GM21723 (cell line): ENCODE measurements around the gene PACS2.
"Not testable (repeated sequence)": the region's sequence is repeated elsewhere in the genome, so short reads cannot be mapped to it uniquely, and the experiment has no call there.

Experiments
- ATAC-seq: cut with Tn5 transposase; IDR thresholded peaks from one replicate; pipeline ENCODE4 v1.9.1; 2021; ENCODE audit warnings: mild to moderate bottlenecking, moderate library complexity; ENCODE audit not compliant: unreplicated experiment

The PACS2 gene

DNA sequence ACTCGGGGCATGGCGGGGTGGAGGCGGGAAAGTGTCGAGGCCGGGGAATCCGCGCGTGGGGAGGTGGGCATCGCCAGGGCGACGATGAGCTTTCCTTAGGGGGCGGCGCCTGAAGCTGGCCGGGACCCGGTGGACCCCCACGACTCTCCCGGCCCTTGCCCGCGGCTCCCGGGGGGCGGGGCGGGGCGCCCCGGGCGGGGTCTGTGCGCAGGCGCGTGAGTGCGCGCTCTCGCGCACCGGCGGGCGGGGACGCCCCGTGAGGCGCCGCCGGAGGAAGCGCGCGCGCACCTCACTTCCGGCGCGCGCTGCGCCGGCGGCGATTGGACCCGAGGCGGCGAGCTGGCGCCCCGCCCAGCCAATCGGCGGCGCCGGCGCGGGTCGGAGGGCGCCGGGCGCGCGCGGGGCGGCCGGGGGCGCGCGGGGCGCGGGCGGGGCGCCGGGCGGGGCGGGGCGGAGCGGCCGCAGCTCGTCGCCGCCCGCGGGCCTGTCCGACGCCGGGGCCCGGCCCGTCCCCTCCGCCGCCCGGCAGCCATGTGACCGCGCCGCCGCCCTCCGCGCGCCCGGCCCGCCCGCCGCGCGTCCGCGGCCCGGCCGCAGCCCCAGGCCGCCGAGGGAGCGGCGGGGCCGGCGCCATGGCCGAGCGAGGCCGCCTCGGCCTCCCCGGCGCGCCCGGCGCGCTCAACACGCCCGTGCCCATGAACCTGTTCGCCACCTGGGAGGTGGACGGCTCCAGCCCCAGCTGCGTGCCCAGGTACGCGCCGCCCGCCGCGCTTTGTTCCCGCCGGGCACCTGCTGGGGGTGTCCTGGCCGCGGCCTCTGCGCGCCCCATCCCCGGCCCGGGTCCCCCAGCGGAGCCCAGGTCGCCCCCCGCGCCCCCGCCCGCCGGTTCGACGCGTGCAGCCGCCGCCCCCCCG lies at the start of gene PACS2:
Gene PACS2, plus strand, starts transcription at position 462 of the 914 bp plus-strand sequence. Its CDS starts 171 bp downstream, at position 633.
- ATAC-seq, result peak; percentile 54

DNA sequence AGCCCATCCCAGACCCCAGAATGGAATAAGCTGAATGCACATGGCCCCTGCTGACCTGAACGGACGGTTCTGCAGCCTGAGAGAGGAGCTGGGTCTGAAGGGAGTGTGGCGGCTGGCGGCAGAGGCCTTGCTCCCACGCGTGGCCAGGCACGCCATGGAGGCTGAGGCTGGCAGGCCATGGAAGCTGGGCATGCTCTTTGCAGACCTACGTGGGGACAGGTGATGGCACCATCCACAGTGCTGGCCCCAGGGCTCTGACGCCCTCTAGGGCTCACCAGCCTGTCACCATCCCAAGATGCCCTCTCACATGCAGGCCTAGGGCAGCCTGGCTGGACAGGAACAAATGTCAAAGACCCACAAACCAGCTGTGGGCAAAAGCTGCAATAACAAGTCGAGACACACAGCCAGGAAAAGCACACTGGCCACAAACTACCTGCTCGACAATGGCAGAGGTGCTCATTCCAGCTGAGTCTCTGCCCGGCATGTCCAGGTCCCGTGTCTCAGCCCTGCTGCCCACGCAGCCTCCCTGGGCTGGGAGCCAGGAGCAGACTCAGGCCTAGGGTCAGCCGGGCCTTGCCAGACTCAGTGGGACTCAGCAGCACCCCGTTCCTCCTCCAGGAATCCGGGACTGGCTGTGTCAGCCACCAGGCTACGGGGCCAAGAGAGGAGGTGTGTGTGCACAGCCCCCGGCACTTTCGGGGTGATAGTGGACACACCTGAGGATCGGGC lies 46.6 kb upstream of the PACS2 start:
- ATAC-seq, result no peak

DNA sequence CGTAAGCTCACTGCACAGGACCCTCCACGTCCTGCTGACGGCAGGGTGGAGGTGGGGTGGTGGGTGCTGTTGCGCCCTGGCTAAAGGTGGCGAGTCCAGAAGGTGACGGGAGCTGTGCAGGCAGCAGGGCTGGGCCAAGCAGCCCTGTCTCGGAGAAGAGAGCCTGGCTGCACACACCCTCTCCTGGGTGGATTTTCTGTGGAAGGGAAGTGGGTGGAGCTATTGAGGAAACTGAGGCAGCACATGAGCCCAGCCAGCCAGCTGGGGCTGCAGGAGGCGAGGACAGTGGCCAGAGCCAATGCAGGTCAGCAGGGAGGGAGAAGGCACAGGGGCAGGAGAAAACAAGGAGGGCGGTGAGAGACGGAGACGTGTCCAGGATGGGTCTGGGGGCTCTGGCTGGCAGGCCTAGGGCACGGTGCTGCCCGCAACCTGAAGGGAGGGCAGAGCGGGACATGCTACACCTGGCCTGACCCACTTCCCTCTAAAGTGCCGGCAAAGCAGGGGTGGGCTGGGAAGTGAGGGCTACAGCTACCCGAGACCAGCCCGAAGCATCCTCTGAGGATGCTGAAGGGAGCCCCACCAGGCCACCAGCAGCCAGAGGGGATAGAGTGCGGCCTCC lies 45.7 kb upstream of the PACS2 start:
- no peak for ATAC-seq

DNA sequence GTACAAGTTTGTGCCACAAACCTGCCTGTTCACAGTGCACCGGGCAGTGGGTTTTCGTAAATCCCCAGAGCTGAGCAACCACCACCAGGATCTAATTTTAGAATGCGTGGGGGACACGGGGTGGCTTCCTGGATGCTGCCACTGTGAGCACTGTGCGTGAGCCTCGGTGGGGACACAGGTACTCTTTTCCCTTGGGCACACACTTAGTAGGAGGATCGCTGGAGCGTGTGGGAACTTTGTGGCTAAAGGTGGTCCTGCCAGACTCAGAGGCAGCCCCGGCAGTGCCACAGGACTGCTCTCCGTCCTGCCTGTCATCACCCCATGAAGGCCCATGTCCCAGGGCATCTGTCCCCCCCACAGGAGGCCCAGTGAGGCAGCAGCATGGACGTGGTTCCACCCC lies 45.1 kb upstream of the PACS2 start:
- no peak for ATAC-seq

DNA sequence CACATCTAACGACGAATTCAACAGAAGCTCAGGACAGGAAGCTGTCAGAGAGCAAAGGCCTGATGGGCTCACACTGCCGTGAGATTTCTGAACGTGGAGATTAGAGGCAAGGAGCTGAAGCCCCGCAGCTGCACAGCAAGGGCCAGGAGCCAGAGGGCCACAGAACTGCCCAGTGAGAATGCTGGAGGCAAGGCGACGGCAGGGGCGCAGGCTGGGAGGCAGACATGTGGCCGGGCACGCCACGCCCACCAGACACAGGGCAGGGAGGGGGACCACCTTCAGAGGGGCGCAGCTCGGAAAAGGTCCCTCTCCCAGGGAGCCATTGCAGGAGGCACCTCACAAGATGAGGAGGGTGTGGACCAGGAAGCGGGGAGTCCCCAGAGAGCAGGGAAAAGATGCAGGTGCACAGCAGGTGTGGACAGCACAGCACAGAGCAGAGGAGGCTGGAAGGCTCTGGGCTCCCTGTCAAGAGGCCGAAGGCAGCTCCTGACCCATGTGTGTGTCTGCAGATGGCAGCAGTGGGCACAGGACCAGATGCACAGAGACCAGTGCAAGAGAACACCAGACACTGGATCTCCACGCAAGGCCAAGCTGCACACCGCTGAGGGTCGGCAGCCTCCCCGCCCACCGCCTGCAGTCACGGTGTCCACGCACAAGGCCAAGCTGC lies 43.2 kb upstream of the PACS2 start:
- no peak for ATAC-seq

DNA sequence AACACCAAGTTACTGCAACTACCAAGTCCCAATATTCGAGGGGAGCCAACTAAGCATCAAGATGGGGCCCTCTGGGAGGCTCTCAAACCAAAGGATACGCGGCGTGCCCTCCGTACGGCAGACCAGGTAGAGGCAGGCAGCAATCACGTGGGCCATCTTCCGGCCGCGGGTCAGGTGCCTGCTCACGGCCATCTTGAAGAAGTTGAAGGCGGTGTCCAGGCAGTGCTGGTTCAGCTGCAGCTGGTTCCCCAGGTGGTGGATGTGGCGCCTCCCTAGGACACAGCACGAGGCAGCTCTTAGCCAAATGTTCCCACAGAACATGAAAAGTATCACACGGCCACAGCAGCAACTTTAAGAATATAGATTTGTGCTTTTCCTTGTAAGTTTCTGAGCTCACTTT lies 41.9 kb upstream of the PACS2 start:
- ATAC-seq, result no peak

DNA sequence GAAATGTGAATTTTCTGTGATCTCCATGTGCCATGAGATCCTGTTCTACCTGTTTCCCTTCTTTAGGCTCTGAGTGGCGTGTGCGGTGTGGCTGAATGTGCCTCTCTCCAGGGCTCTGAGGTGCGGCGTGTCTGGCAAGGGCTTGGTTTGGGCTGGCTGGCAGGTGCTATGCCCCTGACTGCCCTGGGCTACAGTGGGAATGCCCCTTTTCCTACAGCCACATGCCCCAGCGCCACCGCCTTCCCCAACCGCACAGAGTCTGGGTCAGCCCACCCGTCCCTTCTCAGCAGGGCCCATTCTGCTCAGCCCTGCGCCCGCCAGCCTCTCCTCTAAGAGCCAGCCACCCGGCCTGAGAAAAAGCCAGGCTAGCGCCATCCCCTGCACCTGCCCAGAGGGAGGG lies 41.5 kb upstream of the PACS2 start:
- no peak for ATAC-seq

DNA sequence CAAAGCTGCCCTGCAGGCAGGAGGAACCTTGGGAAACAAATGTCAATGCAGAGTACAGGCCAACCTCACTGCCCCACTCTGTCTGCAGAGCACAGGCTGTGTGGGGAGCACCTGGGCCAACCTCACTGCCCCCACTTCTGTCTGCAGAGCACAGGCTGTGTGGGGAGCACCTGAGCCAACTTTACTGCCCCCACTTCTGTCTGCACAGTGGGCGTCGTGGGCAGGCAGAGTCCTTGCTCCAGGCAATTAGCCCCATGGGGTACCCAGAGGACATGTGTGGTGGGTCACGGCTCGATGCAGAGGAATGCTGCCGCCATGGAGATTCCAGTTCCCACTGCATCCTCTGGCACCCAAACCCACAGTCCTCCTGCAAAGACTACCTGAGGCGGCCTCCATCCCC lies 39.9 kb upstream of the PACS2 start:
- ATAC-seq, result no peak

DNA sequence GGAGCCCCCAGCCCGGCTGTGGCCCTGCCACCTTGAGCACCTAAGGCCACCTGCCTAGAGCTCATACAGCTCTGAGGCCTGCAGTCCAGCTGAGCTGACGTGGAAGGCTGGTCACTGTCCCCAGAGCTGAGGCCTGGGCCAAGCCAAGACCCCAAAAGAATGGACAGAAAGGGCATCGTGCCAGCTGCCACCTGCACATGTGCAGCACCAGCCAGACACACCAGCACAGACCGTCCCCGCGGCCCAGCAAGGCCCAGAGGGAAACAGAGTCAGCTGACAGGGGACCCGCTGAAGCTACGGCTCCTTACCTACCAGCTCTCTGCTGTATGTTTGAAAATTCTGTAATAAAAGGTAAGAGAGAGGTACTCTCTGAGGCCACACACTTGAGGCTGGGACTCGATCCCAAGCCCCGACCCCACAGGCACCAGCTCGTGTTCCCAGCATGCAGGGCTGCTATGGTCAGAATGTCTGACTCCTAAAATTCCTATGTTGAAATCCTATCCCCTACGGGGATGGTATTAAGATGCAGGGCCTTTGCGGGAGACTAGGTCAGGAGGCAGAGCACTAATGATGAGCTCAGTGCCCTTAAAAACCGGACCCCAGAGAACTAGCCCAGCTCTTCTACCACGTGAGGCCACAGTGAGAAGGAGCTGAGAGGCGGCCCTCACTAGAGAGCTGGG lies 39.1 kb upstream of the PACS2 start:
- ATAC-seq, result no peak

DNA sequence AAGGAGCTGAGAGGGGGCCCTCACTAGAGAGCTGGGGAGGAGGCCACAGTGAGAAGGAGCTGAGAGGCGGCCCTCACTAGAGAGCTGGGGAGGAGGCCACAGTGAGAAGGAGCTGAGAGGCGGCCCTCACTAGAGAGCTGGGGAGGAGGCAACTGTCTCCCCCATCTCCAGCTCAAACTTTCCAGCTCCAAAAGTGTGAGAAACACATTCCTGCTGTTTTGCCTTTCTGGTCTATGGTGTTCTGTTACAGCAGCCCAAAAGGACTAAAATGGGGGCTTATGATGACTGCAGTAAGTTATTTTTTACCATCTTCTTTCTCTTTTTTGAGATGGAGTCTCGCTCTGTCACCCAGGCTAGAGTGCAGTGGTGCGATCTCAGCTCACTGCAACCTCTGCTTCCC lies 37.1 kb upstream of the PACS2 start:
- not testable (repeated sequence) for ATAC-seq

DNA sequence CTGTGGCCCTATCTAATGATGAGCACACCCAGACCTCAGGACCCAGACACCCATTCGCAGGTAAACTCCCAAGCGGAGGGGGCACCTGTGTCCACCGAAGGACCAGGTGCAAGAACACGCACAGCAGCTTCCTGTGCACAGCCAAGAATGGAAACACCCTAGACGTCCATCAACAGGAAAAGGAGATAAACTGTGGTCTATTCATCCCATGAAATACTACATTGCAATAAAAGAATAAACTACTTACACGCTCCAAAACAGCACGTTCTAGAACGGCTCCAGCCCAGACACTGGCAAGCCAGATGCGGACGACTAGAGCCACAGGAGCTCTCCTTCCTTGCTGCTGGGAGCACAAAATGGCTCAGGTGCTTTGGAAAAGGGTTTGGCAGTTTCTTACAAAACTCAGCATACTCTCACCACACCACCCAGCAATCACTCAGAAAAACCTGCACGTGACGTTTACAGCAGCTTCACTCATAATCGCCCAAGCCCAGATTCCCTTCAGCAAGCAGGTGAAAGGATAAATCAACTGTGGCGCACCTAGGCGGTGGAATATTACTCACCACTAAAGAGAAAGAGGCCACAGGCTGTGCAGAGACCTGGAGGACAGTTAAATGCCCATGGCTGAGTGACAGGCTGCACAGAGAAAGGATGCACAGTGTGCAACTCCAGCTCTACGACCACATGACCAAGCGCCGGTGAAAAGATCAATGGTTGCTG lies 34.7 kb upstream of the PACS2 start:
- ATAC-seq, result no peak

DNA sequence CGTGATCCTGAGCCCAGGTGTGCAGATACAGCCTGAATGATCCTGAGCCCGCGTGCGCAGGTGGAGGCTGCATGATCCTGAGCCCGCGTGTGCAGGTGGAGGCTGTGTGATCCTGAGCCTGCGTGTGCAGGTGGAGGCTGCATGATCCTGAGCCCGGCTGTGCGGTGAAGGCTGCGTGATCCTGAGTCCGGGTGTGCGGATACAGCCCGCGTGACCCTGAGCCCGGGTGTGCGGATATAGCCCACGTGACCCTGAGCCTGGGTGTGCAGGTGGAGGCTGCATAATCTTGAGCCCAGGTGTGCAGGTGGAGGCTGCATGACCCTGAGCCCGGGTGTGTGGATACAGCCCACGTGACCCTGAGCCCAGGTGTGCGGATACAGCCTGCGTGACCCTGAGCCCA lies 34.0 kb upstream of the PACS2 start:
- no peak for ATAC-seq

DNA sequence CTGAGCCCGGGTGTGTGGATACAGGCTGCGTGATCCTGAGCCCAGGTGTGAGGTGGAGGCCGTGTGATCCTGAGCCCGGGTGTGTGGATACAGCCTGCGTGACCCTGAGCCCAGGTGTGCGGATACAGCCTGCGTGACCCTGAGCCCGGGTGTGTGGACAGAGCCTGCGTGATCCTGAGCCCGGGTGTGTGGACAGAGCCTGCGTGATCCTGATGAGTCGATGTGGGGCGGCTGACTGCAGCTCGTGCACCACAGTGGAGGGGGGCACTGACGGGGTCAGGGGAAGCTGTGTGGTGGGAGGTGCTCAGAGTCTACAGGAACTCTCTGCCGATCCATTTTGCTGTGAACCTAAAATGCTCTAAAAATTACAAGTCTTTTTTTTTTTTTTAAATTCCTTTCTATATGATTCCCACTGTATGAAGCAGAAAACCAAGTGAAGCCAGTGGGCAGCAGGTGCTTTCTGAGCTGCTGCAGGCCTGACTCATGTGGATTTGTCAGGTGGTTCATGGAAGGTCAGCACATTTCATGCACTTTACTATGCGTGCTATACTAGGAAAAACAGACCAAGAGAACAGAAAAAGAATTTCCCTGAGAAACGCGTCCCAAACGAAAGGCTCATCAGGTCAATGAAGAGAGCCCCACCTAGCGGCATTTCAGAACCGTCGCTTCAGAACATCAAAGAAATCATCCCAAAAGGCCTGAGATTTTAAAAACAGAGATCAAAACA lies 33.0 kb upstream of the PACS2 start:
- ATAC-seq, result no peak

DNA sequence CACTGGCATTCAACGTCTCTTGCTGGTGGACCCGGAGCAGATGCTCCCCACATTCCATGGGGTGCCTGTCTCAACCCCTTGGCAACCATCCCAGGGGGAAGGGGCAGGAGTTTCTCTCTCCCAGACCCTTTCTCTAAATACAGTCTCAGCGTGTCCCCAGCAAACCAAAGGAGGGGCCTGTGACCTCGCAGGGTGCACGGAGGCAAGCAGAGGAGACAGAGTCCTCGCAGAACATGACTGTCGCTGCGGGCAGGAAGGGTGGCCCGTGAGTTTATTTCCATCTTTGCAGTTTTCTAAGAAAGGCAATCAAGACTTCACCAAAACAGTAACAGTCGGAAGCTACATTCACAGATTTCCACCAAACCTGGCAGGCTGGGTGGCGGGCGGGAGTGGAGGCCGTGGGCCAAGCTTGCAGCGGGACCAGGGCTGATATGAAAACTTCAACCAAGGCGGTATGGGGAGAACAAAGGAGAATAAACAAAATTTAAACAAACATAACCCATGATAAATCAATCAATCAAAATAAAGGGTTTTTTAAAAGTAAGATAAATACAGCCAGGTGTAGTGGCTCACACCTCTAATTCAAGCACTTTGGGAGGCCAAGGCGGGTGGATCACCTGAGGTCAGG lies 32.3 kb upstream of the PACS2 start:
- ATAC-seq, result no peak

DNA sequence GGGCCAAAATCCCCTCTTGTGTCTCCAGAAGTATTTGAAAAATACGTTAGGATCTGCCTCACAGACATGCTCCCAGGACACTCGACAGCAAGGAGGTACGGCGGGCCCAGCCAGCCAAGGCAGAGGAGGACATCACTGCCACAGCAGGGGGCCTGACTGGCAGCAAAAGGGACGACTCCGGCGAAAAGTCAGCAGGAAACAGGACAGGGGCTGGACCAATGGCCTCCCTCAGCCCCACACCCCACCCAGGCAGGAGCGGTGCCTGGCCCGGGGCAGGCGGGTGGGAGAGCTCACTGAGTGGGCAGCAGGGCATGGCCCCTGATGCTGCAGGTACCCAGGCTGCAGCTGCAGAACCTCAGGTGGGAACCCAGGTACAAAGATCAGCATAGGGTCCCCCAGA lies 31.5 kb upstream of the PACS2 start:
- ATAC-seq, result no peak

DNA sequence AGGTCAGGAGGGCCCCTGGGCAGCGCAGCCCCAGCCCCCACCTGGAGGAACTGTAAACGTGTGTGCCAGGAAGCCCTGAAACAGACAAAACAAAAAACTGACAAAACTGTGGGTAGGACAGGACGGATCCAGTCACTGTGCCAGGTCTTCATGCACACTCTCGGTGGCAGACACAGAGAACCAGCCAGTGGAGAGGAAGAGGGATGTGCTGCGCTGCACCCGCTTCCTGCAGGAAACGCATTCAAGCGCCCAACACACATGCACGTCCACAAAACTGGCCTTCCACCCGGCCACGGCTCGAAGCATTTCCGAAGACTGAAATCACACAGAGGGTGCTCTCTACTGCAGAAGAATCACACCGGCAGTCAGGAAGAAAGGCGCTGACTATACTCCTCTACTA lies 30.6 kb upstream of the PACS2 start:
- ATAC-seq, result no peak

DNA sequence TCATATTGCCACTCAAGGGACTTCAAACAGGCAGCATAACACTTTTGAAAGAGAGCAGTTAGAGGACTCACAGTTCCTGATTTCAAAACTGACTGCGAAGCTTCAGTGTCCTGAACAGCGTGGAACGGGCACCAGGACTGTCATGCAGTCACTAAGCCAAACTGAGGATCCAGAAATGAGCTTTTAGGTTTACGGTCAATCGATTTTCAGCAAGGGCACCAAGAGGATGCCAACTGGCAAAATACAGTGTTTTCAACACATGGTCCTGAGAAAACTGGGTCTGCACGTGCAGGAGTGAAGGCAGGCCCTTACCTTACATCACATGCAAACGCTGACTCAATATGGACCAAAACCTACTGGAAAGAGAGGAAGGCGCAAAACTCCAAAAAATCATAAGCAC lies 29.4 kb upstream of the PACS2 start:
- no peak for ATAC-seq

DNA sequence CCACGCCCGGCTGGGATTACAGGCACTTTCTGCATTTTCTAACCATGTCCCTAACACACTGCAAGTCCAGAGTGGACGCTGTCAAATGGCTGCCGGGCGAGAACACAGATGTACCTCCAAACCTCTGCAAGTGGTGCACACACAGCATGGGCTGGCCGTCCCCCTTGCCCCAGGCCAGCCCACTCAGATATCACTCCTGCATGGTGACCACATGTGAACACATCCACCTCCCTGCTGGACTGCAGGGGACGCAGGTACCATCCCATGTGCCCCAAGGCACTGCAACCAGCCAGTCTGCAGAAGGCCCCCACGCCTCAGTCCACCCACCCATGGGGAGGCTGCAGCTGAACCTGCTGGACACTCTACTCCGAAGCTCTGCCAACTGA lies 27.8 kb upstream of the PACS2 start:
- no peak for ATAC-seq
